ENCODE measurements around the gene PAQR4.

GRCh38 chr16:2991566-2992261, 22.6 kb downstream of the PAQR4 start:
- TF ChIP-seq EZH2 (IDR thresholded peaks at IDR 0.05; ENCODE audit: low read length, missing control alignments) (no peak), CTCF (conservative IDR thresholded peaks at IDR 0.05 in 1 of 2, IDR thresholded peaks at IDR 0.05 in 1 of 2; ENCODE audit: low read depth in 1 of 2, low read length in 2 of 2) (no peak)
